Neural cell (in vitro differentiated cells): ENCODE data around the gene SRCIN1. TPM values are rescaled to one million over a fixed set of nuclear protein-coding genes. Genes with fewer than 3 reads are reported as not detected.

Experiments
- H2AFZ ChIP-seq: fragments of 200-600, 300-800 bp; sonication (generic), shearing (Covaris generic); 2 replicates; pipeline ENCODE4 v1.6.0; 2014; ENCODE audit warnings: low read depth, mild to moderate bottlenecking, antibody characterized with exemption, low read length, moderate library complexity
- H3F3A ChIP-seq: fragments of 200-600 bp; shearing (Covaris generic); 2 replicates; pipeline ENCODE4 v1.6.1; 2016; ENCODE audit warnings: mild to moderate bottlenecking, moderate library complexity, mixed read lengths, antibody characterized with exemption, low read length; ENCODE audit not compliant: insufficient read depth, poor library complexity, severe bottlenecking
- H3K27ac ChIP-seq: fragments of 200-600, 300-800 bp; sonication (generic), shearing (Covaris generic); 2 replicates; pipeline ENCODE4 v1.5.1; 2014; ENCODE audit warnings: mild to moderate bottlenecking, low read length, moderate library complexity
- H3K27me3 ChIP-seq: fragments of 300-800, 200-600 bp; sonication (generic), shearing (Covaris generic); 2 replicates; pipeline ENCODE4 v1.6.0; 2014; ENCODE audit warnings: mild to moderate bottlenecking, low read depth, low read length, moderate library complexity; ENCODE audit not compliant: insufficient read depth
- H3K36me3 ChIP-seq: fragments of 300-800, 200-600 bp; sonication (generic), shearing (Covaris generic); 2 replicates; pipeline ENCODE4 v1.5.1; 2014; ENCODE audit warnings: mild to moderate bottlenecking, antibody characterized with exemption, low read length, moderate library complexity; ENCODE audit not compliant: insufficient read depth
- H3K4me2 ChIP-seq: fragments of 300-800, 200-600 bp; sonication (generic), shearing (Covaris generic); 2 replicates; pipeline ENCODE4 v1.6.0; 2014; ENCODE audit warnings: mild to moderate bottlenecking, low read length
- H3K4me3 ChIP-seq: fragments of 300-800, 200-600 bp; sonication (generic), shearing (Covaris generic); 2 replicates; pipeline ENCODE4 v1.5.1; 2014; ENCODE audit warnings: mild to moderate bottlenecking, low read length, moderate library complexity
- H3K79me2 ChIP-seq: fragments of 200-600 bp; shearing (Covaris generic); replicated peaks from 2 replicates; pipeline ENCODE4 v1.6.0; 2014; ENCODE audit warnings: mild to moderate bottlenecking, low read length, moderate library complexity; ENCODE audit not compliant: insufficient read depth
- H3K9ac ChIP-seq: fragments of 300-800, 200-600 bp; sonication (generic), shearing (Covaris generic); 2 replicates; pipeline ENCODE4 v1.6.1; 2016; ENCODE audit warnings: mild to moderate bottlenecking, low read length, mixed read lengths
- H3K9me2 ChIP-seq: fragments of 200-600 bp; shearing (Covaris generic); 2 replicates; pipeline ENCODE4 v1.6.1; 2016; ENCODE audit warnings: mild to moderate bottlenecking, low read length, mixed read lengths; ENCODE audit not compliant: insufficient read depth
- H3K9me3 ChIP-seq: fragments of 200-600, 300-800 bp; sonication (generic), shearing (Covaris generic); 2 replicates; pipeline ENCODE4 v1.6.1; 2016; ENCODE audit warnings: mild to moderate bottlenecking, mixed run types, low read length, moderate library complexity, mixed read lengths
- H4K20me1 ChIP-seq: fragments of 200-600 bp; shearing (Covaris generic); 2 replicates; pipeline ENCODE4 v1.6.1; 2016; ENCODE audit warnings: mild to moderate bottlenecking, mixed run types; ENCODE audit not compliant: insufficient read depth
- CTCF ChIP-seq: fragments of 450-650 bp; IDR thresholded peaks from 2 replicates; pipeline ENCODE4 v1.5.1; 2014; ENCODE audit warnings: antibody characterized with exemption, mild to moderate bottlenecking, moderate library complexity; ENCODE audit not compliant: poor library complexity, severe bottlenecking
- EP300 ChIP-seq: fragments of 450-650 bp; conservative IDR thresholded peaks from 2 replicates; pipeline ENCODE4 v1.6.1; 2014; ENCODE audit warnings: antibody characterized with exemption, mild to moderate bottlenecking, moderate library complexity; ENCODE audit not compliant: poor library complexity, severe bottlenecking
- EZH2 ChIP-seq: fragments of 200-600, 300-800 bp; shearing (Covaris generic), sonication (generic); IDR thresholded peaks from 2 replicates; pipeline ENCODE4 v1.6.1; 2014; ENCODE audit warnings: antibody characterized with exemption, low read length, borderline replicate concordance, mild to moderate bottlenecking; ENCODE audit not compliant: insufficient read depth, poor library complexity, severe bottlenecking
- MXI1 ChIP-seq: fragments of 450-650 bp; conservative IDR thresholded peaks from 2 replicates; pipeline ENCODE4 v1.6.1; 2014; ENCODE audit warnings: antibody characterized with exemption, mild to moderate bottlenecking; ENCODE audit not compliant: poor library complexity, severe bottlenecking
- POLR2AphosphoS5 ChIP-seq: IDR thresholded peaks from 2 replicates; pipeline ENCODE4 v1.6.1; 2012
- RAD21 ChIP-seq: fragments of 450-650 bp; conservative IDR thresholded peaks from 2 replicates; pipeline ENCODE4 v1.6.1; 2014; ENCODE audit warnings: antibody characterized with exemption, mild to moderate bottlenecking, moderate library complexity
- REST ChIP-seq: IDR thresholded peaks from 2 replicates; pipeline ENCODE4 v1.6.1; 2012; ENCODE audit warnings: borderline replicate concordance
- SMC3 ChIP-seq: fragments of 450-650 bp; conservative IDR thresholded peaks from 2 replicates; pipeline ENCODE4 v1.6.1; 2014; ENCODE audit warnings: antibody characterized with exemption, mild to moderate bottlenecking, moderate library complexity; ENCODE audit not compliant: poor library complexity
- TAF1 ChIP-seq: IDR thresholded peaks from 2 replicates; pipeline ENCODE4 v1.6.1; 2012; ENCODE audit warnings: low read depth
- polyA plus RNA-seq: library from polyadenylated mRNA; depleted of rRNA; stranded (reverse); fragments of >200 nt; gene quantifications from 2 replicates; pipeline ENCODE4 v1.2.3, GENCODE V29; 2014

The SRCIN1 gene
- polyA plus RNA-seq, 1 donor from 2014 or later, result 18.0 TPM

DNA sequence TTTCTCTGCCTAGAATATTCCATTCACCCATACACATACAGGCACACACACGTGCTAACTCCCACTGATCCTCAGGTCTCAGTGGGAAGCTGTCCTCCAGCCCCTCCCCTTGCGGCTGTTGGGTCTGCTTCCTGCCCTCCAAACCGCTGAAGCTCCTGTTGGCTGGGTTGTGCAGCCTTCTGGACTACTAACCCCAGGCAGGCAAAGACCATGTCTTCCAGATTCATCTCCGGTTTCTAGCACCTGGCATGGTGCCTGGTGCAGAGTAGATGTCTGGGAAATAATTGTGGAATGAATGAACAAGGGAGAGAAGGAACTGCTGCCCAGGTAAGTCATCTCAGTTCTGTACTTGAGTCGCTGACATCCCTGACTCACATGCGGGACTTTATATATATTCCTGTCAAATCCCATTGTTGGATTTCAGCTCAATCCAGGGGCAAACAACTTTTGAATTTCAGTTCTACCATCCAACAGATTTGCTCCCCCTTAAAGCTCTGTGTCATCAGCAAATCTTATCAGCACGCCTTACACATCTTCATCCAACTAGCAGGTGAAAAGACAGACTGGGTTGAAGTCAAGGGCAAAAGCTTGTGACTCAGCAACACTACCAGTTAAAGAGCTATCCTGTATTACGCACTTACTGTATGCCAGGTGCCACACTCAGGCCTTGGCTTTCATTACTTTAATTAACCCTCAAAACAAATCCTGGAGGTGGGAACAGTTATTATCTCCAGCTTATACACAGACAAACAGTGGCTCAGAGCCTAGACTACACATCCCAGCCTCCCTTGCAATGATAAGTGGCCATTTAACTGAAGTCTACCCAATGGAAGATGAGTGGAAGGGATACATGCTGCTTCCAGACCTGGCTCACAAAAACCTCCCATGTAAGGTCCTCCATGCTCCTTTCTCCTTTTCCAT lies 51.1 kb downstream of the SRCIN1 start:
- no peaks in the 10 kb centered on the region for H3K79me2 ChIP-seq
- H3K27ac ChIP-seq, result no peak overlapping the region
- no peaks in the 10 kb centered on the region for H3K9me2 ChIP-seq
- no peak for TF ChIP-seq REST
- TF ChIP-seq EZH2, result no peak
- H3K4me3 ChIP-seq, result no peak overlapping the region
- H3K9ac ChIP-seq, result no peak overlapping the region
- H3K27me3 ChIP-seq, result no peaks in the 10 kb centered on the region
- H3F3A ChIP-seq, result peaks cover 3% of the 10 kb centered on the region
- H3K4me2 ChIP-seq, result no peak overlapping the region
- no peaks in the 10 kb centered on the region for H3K9me3 ChIP-seq
- H2AFZ ChIP-seq, result no peak overlapping the region
- H4K20me1 ChIP-seq, result peaks cover 4% of the 10 kb centered on the region
- H3K36me3 ChIP-seq, result peaks cover 6% of the 10 kb centered on the region

- Histone ChIP-seq H3K27ac (no peak overlapping the region), H3K9me2 (no peaks in the 10 kb centered on the region), H3F3A (no peaks in the 10 kb centered on the region), H2AFZ (no peak overlapping the region), H4K20me1 (no peaks in the 10 kb centered on the region), H3K4me3 (no peak overlapping the region), H3K9me3 (no peaks in the 10 kb centered on the region), H3K79me2 (no peaks in the 10 kb centered on the region), H3K36me3 (peaks cover 6% of the 10 kb centered on the region), H3K9ac (no peak overlapping the region), H3K4me2 (no peak overlapping the region), H3K27me3 (no peaks in the 10 kb centered on the region)
- TF ChIP-seq SMC3 (no peak), MXI1 (no peak)
These were observed 53.4 kb downstream of the SRCIN1 start for GRCh38 chr17:38552343-38552742.

GRCh38 chr17:38551121-38551520 lies 54.6 kb downstream of the SRCIN1 start:
- H3K4me2 ChIP-seq, result no peak overlapping the region
- no peaks in the 10 kb centered on the region for H3F3A ChIP-seq
- peaks cover 6% of the 10 kb centered on the region for H3K36me3 ChIP-seq
- H3K79me2 ChIP-seq, result no peaks in the 10 kb centered on the region
- no peak overlapping the region for H3K9ac ChIP-seq
- H3K9me2 ChIP-seq, result no peaks in the 10 kb centered on the region
- H3K27ac ChIP-seq, result no peak overlapping the region
- no peak overlapping the region for H2AFZ ChIP-seq
- no peak overlapping the region for H3K4me3 ChIP-seq
- H3K27me3 ChIP-seq, result no peaks in the 10 kb centered on the region
- no peaks in the 10 kb centered on the region for H4K20me1 ChIP-seq
- H3K9me3 ChIP-seq, result no peaks in the 10 kb centered on the region
- TF ChIP-seq EP300 (no peak), EZH2 (no peak), REST (no peak), TAF1 (no peak), CTCF (no peak), MXI1 (no peak), RAD21 (no peak), SMC3 (no peak), POLR2AphosphoS5 (no peak)
